Peyer's patch (tissue), 4 donors: ENCODE data around the gene C6orf47. TPM values are rescaled to one million over a fixed set of nuclear protein-coding genes. Genes with fewer than 3 reads are reported as not detected.

Experiments
- DNase-seq, 3 donors: peaks; one replicate each; pipeline ENCODE4 v3.0.0-alpha.2; 2017 to 2019
- H3K27ac ChIP-seq, 4 donors: fragments of 200-600 bp; sonication (generic); one replicate each; pipeline ENCODE4 v1.5.1; 2016 to 2019
- H3K27me3 ChIP-seq, 2 donors: fragments of 200-600 bp; sonication (generic); one replicate each; pipeline ENCODE4 v1.5.1; 2019
- H3K36me3 ChIP-seq, 3 donors: fragments of 200-600 bp; sonication (generic); one replicate each; pipeline ENCODE4 v1.5.1; 2016 to 2019
- H3K4me1 ChIP-seq, 4 donors: fragments of 200-600 bp; sonication (generic); one replicate each; pipeline ENCODE4 v1.5.1; 2016 to 2019
- H3K4me3 ChIP-seq, 4 donors: fragments of 200-600 bp; sonication (generic); 1 replicate in 3 of 4; 2 replicates in 1 of 4; pipeline ENCODE4 v1.5.1; 2016 to 2019; ENCODE audit warnings: mild to moderate bottlenecking in 1 of 4
- H3K9me3 ChIP-seq, 4 donors: fragments of 200-600 bp; sonication (generic); one replicate each; pipeline ENCODE4 v1.5.1; 2016 to 2019; ENCODE audit warnings: mild to moderate bottlenecking in 1 of 4
- POLR2A ChIP-seq, 2 donors: fragments of 450-650 bp; IDR thresholded peaks; one replicate each; pipeline ENCODE4 v1.5.1; 2017; ENCODE audit warnings: antibody characterized with exemption in 2 of 2, mild to moderate bottlenecking in 2 of 2, moderate library complexity in 2 of 2
- total RNA-seq, 4 donors: library from RNA; depleted of rRNA; stranded (reverse); fragments of >200 nt; gene quantifications; one replicate each; pipeline ENCODE4 v1.1.0, GENCODE V29; 2016
- TF ChIP-seq, protein P1 (sequence below), 6 experiments: fragments of 450-650 bp in 4 of 6; fragments of 200-600 bp in 2 of 6; sonication (generic) in 1 of 6; IDR thresholded peaks; one replicate each; pipeline ENCODE4 v1.5.1; 2017 to 2019; ENCODE audit warnings: antibody characterized with exemption in 6 of 6, mild to moderate bottlenecking in 3 of 6, moderate library complexity in 1 of 6

The C6orf47 gene
- total RNA-seq, 4 donors from 2014 or later = 26.4 to 46.7 (median 37.2) TPM

DNA sequence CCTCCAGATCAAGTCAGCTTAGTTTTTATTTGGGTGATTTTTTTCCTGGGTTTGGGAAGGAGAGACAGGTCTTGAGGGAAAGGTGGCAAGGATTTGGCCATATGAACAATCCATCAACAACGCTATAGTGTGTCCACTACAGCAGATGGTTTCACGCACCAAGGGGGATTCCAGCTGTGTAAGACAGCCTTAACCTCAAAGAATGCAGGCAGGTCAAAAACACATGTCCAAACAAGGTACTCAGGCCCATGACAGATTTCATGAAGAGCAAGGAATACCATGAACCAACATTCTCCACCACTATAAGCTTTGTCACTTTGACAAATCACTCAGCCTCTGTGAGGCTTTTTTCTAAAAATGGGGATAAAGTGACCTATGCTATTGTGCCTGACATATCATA lies 43.6 kb downstream of the C6orf47 start:
- no peak for DNase-seq
- Histone ChIP-seq H3K27ac (no peak overlapping the region), H3K27me3 (no peaks in the 10 kb centered on the region), H3K4me3 (no peak overlapping the region), H3K9me3 (no peaks in the 10 kb centered on the region), H3K36me3 (no peaks in the 10 kb centered on the region), H3K4me1 (peaks cover 0 to 22% (median 8%) of the 10 kb centered on the region in 4 donors)
- TF ChIP-seq, protein P1, sequence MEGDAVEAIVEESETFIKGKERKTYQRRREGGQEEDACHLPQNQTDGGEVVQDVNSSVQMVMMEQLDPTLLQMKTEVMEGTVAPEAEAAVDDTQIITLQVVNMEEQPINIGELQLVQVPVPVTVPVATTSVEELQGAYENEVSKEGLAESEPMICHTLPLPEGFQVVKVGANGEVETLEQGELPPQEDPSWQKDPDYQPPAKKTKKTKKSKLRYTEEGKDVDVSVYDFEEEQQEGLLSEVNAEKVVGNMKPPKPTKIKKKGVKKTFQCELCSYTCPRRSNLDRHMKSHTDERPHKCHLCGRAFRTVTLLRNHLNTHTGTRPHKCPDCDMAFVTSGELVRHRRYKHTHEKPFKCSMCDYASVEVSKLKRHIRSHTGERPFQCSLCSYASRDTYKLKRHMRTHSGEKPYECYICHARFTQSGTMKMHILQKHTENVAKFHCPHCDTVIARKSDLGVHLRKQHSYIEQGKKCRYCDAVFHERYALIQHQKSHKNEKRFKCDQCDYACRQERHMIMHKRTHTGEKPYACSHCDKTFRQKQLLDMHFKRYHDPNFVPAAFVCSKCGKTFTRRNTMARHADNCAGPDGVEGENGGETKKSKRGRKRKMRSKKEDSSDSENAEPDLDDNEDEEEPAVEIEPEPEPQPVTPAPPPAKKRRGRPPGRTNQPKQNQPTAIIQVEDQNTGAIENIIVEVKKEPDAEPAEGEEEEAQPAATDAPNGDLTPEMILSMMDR (IDR thresholded peaks at IDR 0.05) = no peak
- no peak for TF ChIP-seq POLR2A (IDR thresholded peaks at IDR 0.05)

DNA sequence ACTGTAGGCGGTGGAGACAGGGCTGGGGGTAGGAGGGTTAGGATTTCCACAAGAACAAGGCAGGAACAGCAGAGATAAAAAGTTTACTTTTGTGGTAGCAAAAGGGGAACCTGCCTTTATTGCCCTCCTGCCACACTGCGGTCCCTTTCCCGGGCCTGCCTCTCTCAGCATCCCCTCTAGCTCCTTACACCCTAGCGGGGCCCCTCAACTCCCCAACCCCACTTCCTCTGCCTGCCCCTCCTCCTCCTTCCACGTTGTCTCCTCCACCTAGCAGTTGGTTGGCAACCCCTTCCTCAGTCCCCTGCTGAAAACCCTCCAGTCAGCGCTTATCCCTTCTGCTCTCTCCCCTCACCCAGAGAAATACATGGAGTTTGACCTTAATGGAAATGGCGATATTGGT lies 44.8 kb downstream of the C6orf47 start:
- Histone ChIP-seq H3K4me3 (peak overlapping the region in 2 of 4 donors; percentile 7 to 15), H3K4me1 (peaks cover 0 to 14% (median 8%) of the 10 kb centered on the region in 4 donors), H3K36me3 (no peaks in the 10 kb centered on the region), H3K27me3 (no peaks in the 10 kb centered on the region), H3K9me3 (no peaks in the 10 kb centered on the region), H3K27ac (peak overlapping the region in 3 of 4 donors; percentile 30 to 70 (median 62))
- peak in 1 of 3 donors; percentile 57 for DNase-seq
- no peak for TF ChIP-seq POLR2A (IDR thresholded peaks at IDR 0.05)

DNA sequence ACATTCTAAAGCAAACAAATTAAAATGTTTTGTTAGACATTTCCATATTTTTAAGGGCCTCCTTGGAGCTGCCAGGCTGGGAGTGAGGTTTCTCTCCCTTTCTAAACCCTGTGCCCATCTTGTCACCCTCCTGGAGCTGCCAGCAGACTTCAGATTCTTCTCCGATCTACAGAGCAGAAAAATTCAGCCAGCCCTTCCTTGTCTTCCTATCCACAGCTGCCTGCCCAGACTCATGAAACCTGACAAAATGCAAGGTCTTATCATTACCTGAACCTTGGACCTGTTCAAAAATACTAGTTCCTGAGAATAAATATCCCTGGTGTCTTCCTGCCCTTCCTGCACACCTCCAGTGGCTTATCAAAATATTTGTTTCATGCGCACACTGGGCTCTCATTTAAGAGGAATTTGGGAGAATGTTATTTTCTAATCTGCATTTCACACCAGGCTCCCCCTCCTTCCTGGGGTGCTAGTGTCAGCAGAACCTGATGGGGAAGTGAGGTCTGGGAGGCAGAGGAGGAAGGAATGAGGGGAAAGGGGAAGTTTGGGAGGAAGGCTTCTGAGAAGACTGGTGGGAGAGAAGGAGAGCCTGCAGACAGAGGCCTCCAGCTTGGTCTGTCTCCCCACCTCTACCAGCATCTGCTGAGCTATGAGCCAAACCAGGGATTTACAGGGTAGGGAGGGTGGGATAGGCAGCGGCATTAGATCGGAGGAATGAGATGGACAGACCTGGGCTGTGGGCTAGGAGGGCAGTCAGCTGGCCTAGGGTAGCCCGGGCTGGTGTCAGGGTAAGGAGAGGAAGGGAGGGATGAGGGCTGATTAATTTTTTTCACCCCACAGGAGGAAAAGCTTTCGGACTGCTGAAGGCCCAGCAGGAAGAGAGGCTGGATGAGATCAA lies 45.6 kb downstream of the C6orf47 start, which contains the start of gene AIF1:
AIF1 (plus strand) TSS at position 551 of the 895 bp plus-strand sequence; CDS start at position 647, 96 bp downstream.
- H3K4me3 ChIP-seq = peak within 1 kb of the TSS in 2 of 4 donors; percentile 7 to 15

DNA sequence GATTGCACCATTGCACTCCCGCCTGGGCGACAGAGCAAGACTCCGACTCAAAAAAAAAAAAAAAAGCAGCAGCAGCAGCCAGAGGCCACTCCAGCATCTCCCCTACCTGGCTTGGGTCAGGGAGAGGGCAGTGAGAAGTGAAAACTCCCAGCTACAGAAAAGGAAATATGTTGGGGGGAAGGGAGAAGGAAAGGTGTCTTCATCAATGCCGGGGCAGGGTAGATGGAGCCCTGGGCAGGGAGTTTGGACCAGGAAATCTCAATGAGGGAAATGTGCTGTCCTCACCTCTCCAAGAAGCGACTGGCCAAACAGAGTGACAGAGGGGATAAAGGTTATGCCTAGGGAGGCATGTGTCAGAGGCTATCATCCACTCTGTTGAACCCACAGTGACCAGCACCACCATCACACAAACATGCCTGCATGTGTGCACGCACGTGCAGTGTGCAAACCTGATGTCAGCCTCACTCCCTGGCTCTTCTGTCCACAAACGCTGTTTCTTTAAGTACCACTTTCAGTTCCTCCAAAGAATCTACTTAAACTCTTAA lies 46.4 kb downstream of the C6orf47 start:
- peak overlapping the region; percentile 17 to 70 (median 46) for H3K27ac ChIP-seq
- DNase-seq = no peak
- H3K4me3 ChIP-seq = no peak overlapping the region
- H3K9me3 ChIP-seq = no peaks in the 10 kb centered on the region
- H3K4me1 ChIP-seq = peaks cover 0 to 14% (median 8%) of the 10 kb centered on the region in 4 donors
- no peaks in the 10 kb centered on the region for H3K36me3 ChIP-seq
- no peaks in the 10 kb centered on the region for H3K27me3 ChIP-seq
- TF ChIP-seq, protein P1 (IDR thresholded peaks at IDR 0.05) = no peak
- TF ChIP-seq POLR2A (IDR thresholded peaks at IDR 0.05) = no peak

More for the DNA sequence above, 45.6 kb downstream of the C6orf47 start, which contains the start of gene AIF1:
- H3K9me3 ChIP-seq = no peaks in the 10 kb centered on the region
- TF ChIP-seq POLR2A (IDR thresholded peaks at IDR 0.05) = no peak
- TF ChIP-seq, protein P1 (IDR thresholded peaks at IDR 0.05) = no peak
- H3K27ac ChIP-seq = peak within 1 kb of the TSS; percentile 17 to 70 (median 46)
- peaks cover 0 to 14% (median 8%) of the 10 kb centered on the region in 4 donors for H3K4me1 ChIP-seq
- H3K36me3 ChIP-seq = no peaks in the 10 kb centered on the region
- H3K27me3 ChIP-seq = no peaks in the 10 kb centered on the region
- DNase-seq = no peak

DNA sequence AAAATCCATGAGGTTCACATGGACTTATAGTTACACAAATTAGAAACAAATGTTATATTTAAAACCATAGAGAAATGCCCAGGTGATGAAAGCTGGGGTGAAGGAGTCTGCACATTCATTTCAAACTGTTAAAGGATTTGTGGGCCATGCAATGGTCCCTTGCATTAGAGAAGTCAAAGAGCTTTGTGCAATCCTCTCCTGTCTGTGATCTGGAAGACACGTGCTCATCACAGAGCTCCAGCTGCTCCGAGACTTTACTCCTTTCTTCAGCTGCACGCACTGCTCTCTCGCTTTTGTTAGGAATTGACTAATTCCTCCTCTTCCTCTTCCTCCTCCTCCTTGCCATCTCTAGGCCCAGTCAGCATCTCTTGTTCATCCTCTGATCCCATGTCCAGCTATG lies 49.6 kb downstream of the C6orf47 start:
- no peak for DNase-seq
- H3K4me3 ChIP-seq = no peak overlapping the region
- H3K9me3 ChIP-seq = no peaks in the 10 kb centered on the region
- no peak overlapping the region for H3K27ac ChIP-seq
- H3K4me1 ChIP-seq = peaks cover 0 to 14% (median 7%) of the 10 kb centered on the region in 4 donors
- TF ChIP-seq POLR2A (IDR thresholded peaks at IDR 0.05) = no peak
- TF ChIP-seq, protein P1 (IDR thresholded peaks at IDR 0.05) = no peak
- no peaks in the 10 kb centered on the region for H3K36me3 ChIP-seq
- no peaks in the 10 kb centered on the region for H3K27me3 ChIP-seq
